ENCODE data around the gene LDAH.

The LDAH gene

DNA sequence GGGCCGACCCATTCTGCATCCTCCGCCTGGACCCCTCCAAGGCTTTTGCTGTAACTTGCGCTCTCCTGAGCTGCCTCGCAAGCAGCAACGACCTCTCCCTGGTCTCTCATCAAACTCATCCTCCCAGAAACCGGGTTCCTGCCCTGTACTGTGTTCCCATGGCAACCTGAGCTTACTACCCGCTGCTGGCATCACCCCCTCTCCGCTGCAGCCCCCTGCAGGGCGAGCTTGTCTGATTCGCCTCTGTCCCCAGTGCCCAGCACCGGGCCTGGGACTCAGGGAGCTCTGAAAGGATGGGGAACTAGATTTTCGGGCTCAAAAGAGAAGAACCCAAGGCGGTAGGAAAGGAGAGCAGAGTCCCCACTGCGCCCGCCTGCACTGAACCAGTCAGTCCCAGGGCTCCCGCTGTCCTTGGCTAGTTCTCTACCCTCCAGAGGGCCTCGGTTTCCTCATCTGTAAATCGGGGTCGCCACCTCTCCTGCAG lies 172.5 kb downstream of the LDAH start:
- Histone ChIP-seq H3K9me2 (replicated peaks; ENCODE audit: insufficient read depth, low read length) (no peaks in the 10 kb centered on the region), H3K36me3 (replicated peaks; ENCODE audit: insufficient read depth, low read length) (no peaks in the 10 kb centered on the region), H3K9me3 (replicated peaks; ENCODE audit: insufficient read depth, low read length) (no peaks in the 10 kb centered on the region), H4K20me1 (ENCODE audit: insufficient read depth, low read length) (no peaks in the 10 kb centered on the region), H3K9ac (ENCODE audit: low read length) (peak overlapping the region; percentile 86), H3F3A (ENCODE audit: insufficient read depth, low read length) (peaks cover 5% of the 10 kb centered on the region; the same call in 1 of the 2 replicates), H3K27me3 (replicated peaks; ENCODE audit: insufficient read depth, low read length) (no peaks in the 10 kb centered on the region), H3K79me2 (ENCODE audit: low read length) (peaks cover 25% of the 10 kb centered on the region), H3K27ac (ENCODE audit: low read length) (peak overlapping the region; percentile 62), H3K4me2 (ENCODE audit: low read depth, low read length) (peak overlapping the region; percentile 91), H3K4me1 (ENCODE audit: low read length) (peaks cover 10% of the 10 kb centered on the region), H3K4me3 (ENCODE audit: low read length) (peak overlapping the region; percentile 82), H2AFZ (ENCODE audit: low read length) (peak overlapping the region; percentile 79)
- peak; percentile 43 for DNase-seq
- TF ChIP-seq EZH2phosphoT487 (IDR thresholded peaks at IDR 0.05; ENCODE audit: low read length) (no peak), EZH2 (optimal IDR thresholded peaks at IDR 0.05; ENCODE audit: low read depth, low read length) (no peak)
- TF ChIP-seq, protein P1, sequence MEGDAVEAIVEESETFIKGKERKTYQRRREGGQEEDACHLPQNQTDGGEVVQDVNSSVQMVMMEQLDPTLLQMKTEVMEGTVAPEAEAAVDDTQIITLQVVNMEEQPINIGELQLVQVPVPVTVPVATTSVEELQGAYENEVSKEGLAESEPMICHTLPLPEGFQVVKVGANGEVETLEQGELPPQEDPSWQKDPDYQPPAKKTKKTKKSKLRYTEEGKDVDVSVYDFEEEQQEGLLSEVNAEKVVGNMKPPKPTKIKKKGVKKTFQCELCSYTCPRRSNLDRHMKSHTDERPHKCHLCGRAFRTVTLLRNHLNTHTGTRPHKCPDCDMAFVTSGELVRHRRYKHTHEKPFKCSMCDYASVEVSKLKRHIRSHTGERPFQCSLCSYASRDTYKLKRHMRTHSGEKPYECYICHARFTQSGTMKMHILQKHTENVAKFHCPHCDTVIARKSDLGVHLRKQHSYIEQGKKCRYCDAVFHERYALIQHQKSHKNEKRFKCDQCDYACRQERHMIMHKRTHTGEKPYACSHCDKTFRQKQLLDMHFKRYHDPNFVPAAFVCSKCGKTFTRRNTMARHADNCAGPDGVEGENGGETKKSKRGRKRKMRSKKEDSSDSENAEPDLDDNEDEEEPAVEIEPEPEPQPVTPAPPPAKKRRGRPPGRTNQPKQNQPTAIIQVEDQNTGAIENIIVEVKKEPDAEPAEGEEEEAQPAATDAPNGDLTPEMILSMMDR (IDR thresholded peaks at IDR 0.05; ENCODE audit: low read length) = peak; percentile 5; the same call in 1 of the 2 replicates

DNA sequence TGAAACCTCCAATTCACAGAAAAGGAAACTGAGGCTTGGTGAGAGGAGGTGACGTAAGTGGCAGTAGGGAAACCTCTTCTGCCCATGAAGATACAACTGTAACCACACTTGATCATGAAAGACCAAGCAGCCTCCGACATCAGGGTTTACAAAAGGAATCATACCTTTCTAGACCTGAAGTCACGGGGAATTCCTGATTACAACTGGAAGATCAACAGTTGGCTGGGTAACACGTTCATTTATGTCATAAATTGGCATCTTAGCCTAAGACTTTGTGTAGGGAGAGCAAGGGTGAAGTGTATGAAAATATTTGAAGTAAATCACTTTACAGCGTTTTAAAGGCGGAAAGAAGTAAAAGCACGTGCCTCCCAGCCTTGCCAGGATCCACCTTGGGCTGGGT lies 172.9 kb downstream of the LDAH start:
- TF ChIP-seq EZH2phosphoT487 (IDR thresholded peaks at IDR 0.05; ENCODE audit: low read length) (no peak), EZH2 (optimal IDR thresholded peaks at IDR 0.05; ENCODE audit: low read depth, low read length) (no peak)
- TF ChIP-seq, protein P1 (IDR thresholded peaks at IDR 0.05; ENCODE audit: low read length) = no peak
- DNase-seq = no peak
- H3K9ac ChIP-seq (ENCODE audit: low read length) = peak overlapping the region; percentile 86
- H2AFZ ChIP-seq (ENCODE audit: low read length) = no peak overlapping the region
- peak overlapping the region; percentile 82 for H3K4me3 ChIP-seq (ENCODE audit: low read length)
- no peak overlapping the region for H3K27ac ChIP-seq (ENCODE audit: low read length)
- no peaks in the 10 kb centered on the region for H3K27me3 ChIP-seq (replicated peaks; ENCODE audit: insufficient read depth, low read length)
- no peaks in the 10 kb centered on the region for H3K9me3 ChIP-seq (replicated peaks; ENCODE audit: insufficient read depth, low read length)
- no peaks in the 10 kb centered on the region for H3K36me3 ChIP-seq (replicated peaks; ENCODE audit: insufficient read depth, low read length)
- no peaks in the 10 kb centered on the region for H3K9me2 ChIP-seq (replicated peaks; ENCODE audit: insufficient read depth, low read length)
- peak overlapping the region; percentile 91 for H3K4me2 ChIP-seq (ENCODE audit: low read depth, low read length)
- H3K79me2 ChIP-seq (ENCODE audit: low read length) = peaks cover 25% of the 10 kb centered on the region
- peaks cover 10% of the 10 kb centered on the region for H3K4me1 ChIP-seq (ENCODE audit: low read length)
- H4K20me1 ChIP-seq (ENCODE audit: insufficient read depth, low read length) = no peaks in the 10 kb centered on the region
- peaks cover 5% of the 10 kb centered on the region; the same call in 1 of the 2 replicates for H3F3A ChIP-seq (ENCODE audit: insufficient read depth, low read length)

GRCh38 chr2:20649576-20649975 lies 173.3 kb downstream of the LDAH start:
- no peaks in the 10 kb centered on the region for H4K20me1 ChIP-seq (ENCODE audit: insufficient read depth, low read length)
- TF ChIP-seq, protein P1 (IDR thresholded peaks at IDR 0.05; ENCODE audit: low read length) = no peak
- TF ChIP-seq EZH2 (optimal IDR thresholded peaks at IDR 0.05; ENCODE audit: low read depth, low read length) (no peak), EZH2phosphoT487 (IDR thresholded peaks at IDR 0.05; ENCODE audit: low read length) (no peak)
- H3K79me2 ChIP-seq (ENCODE audit: low read length) = peaks cover 25% of the 10 kb centered on the region
- H3F3A ChIP-seq (ENCODE audit: insufficient read depth, low read length) = peaks cover 5% of the 10 kb centered on the region; the same call in 1 of the 2 replicates
- no peak overlapping the region for H3K4me3 ChIP-seq (ENCODE audit: low read length)
- H3K36me3 ChIP-seq (replicated peaks; ENCODE audit: insufficient read depth, low read length) = no peaks in the 10 kb centered on the region
- no peaks in the 10 kb centered on the region for H3K9me2 ChIP-seq (replicated peaks; ENCODE audit: insufficient read depth, low read length)
- H3K4me2 ChIP-seq (ENCODE audit: low read depth, low read length) = peak overlapping the region; percentile 91; the same call in 1 of the 2 replicates
- no peak overlapping the region for H2AFZ ChIP-seq (ENCODE audit: low read length)
- no peaks in the 10 kb centered on the region for H3K9me3 ChIP-seq (replicated peaks; ENCODE audit: insufficient read depth, low read length)
- peaks cover 10% of the 10 kb centered on the region for H3K4me1 ChIP-seq (ENCODE audit: low read length)
- H3K27me3 ChIP-seq (replicated peaks; ENCODE audit: insufficient read depth, low read length) = no peaks in the 10 kb centered on the region
- DNase-seq = no peak
- no peak overlapping the region for H3K27ac ChIP-seq (ENCODE audit: low read length)
- no peak overlapping the region for H3K9ac ChIP-seq (ENCODE audit: low read length)
